Endothelial cell (in vitro differentiated cells): ENCODE results near the gene HSPBP1. TPM values are rescaled to one million over a fixed set of nuclear protein-coding genes. Genes with fewer than 3 reads are reported as not detected.

ENCODE experiments used
- DNase-seq: peaks from one replicate; pipeline ENCODE4 v3.0.0; 2021; ENCODE audit warnings: low spot score
- H3K27ac Mint-ChIP-seq: one replicate; pipeline ENCODE4 v1.8.0; 2021; ENCODE audit warnings: mixed read lengths, inconsistent platforms; ENCODE audit not compliant: unreplicated experiment
- H3K27me3 Mint-ChIP-seq: one replicate; pipeline ENCODE4 v1.8.0; 2021; ENCODE audit warnings: mild to moderate bottlenecking, moderate library complexity, mixed read lengths, inconsistent platforms; ENCODE audit not compliant: unreplicated experiment
- H3K36me3 Mint-ChIP-seq: one replicate; pipeline ENCODE4 v1.8.0; 2021; ENCODE audit warnings: mild to moderate bottlenecking, low read depth, mixed read lengths, inconsistent platforms; ENCODE audit not compliant: unreplicated experiment
- H3K4me1 Mint-ChIP-seq: one replicate; pipeline ENCODE4 v1.8.0; 2021; ENCODE audit warnings: mild to moderate bottlenecking, mixed read lengths, inconsistent platforms; ENCODE audit not compliant: unreplicated experiment
- H3K4me3 Mint-ChIP-seq: one replicate; pipeline ENCODE4 v1.8.0; 2021; ENCODE audit warnings: mild to moderate bottlenecking, mixed read lengths, inconsistent platforms; ENCODE audit not compliant: unreplicated experiment
- H3K9me3 Mint-ChIP-seq: one replicate; pipeline ENCODE4 v1.8.0; 2021; ENCODE audit warnings: mixed read lengths, inconsistent platforms; ENCODE audit not compliant: unreplicated experiment
- CTCF ChIP-seq: fragments of 200-600 bp; sonication (generic); IDR thresholded peaks from one replicate; pipeline ENCODE4 v1.5.0; 2021; ENCODE audit warnings: antibody characterized with exemption; ENCODE audit not compliant: unreplicated experiment
- microRNA-seq: library from miRNA; unstranded; fragments of <30 nt; microRNA quantifications from one replicate; pipeline ENCODE4, GENCODE V29; 2020; ENCODE audit not compliant: unreplicated experiment
- total RNA-seq: library from RNA; stranded (reverse); fragmentation: NEBNext Ultra II Directional; extraction: Animal tissue kit (Norgen Biotek cat#: 25700); gene quantifications from one replicate; pipeline ENCODE4 v1.2.1, GENCODE V29; 2021; ENCODE audit not compliant: unreplicated experiment

The HSPBP1 gene
- total RNA-seq, 1 donor from 2014 or later, result 24.6 TPM

- no peak for DNase-seq
- H3K4me3 Mint-ChIP-seq, result no peak overlapping the region
- no peaks in the 10 kb centered on the region for H3K9me3 Mint-ChIP-seq
- peak; percentile 12 for TF ChIP-seq CTCF
- peaks cover 10% of the 10 kb centered on the region for H3K4me1 Mint-ChIP-seq
- H3K27me3 Mint-ChIP-seq, result peaks cover 12% of the 10 kb centered on the region
- H3K36me3 Mint-ChIP-seq, result no peaks in the 10 kb centered on the region
- H3K27ac Mint-ChIP-seq, result no peak overlapping the region
Measured at GRCh38 chr19:55212447-55212846, 67.5 kb downstream of the HSPBP1 start.

Small RNAs within 50 kb of the gene (microRNA-seq; reads per million reads assigned to microRNA genes)
- gene MIR6802, result 1.3 reads per million, percentile 19 among the genes with 10 or more reads in this experiment
- gene MIR6803, result 2.4 reads per million, percentile 33 among the genes with 10 or more reads in this experiment
- gene MIR6804, result 3.9 reads per million, percentile 44 among the genes with 10 or more reads in this experiment

Other genes with a start within 250 kb of the HSPBP1 start
- 1.2 TPM for gene GP6, start 241.8 kb downstream of the HSPBP1 start, total RNA-seq
- 13.5 TPM for gene RDH13, start 217.0 kb downstream of the HSPBP1 start, total RNA-seq
- 24.6 TPM for gene EPS8L1, start 204.2 kb downstream of the HSPBP1 start, total RNA-seq
- gene PPP1R12C, start 162.5 kb downstream of the HSPBP1 start, total RNA-seq, result 136 TPM
- 2.8 TPM for gene TNNT1, start 130.9 kb downstream of the HSPBP1 start, total RNA-seq
- gene TNNI3, start 122.4 kb downstream of the HSPBP1 start, total RNA-seq, result not detected
- gene DNAAF3, start 113.5 kb downstream of the HSPBP1 start, total RNA-seq, result 2.2 TPM
- gene SYT5, start 99.8 kb downstream of the HSPBP1 start, total RNA-seq, result 1.6 TPM
- not detected for gene PTPRH, start 70.6 kb downstream of the HSPBP1 start, total RNA-seq
- gene TMEM86B, start 51.3 kb downstream of the HSPBP1 start, total RNA-seq, result 4.1 TPM
- gene PPP6R1, start 21.1 kb downstream of the HSPBP1 start, total RNA-seq, result 65.6 TPM
- 14.1 TPM for gene BRSK1, start 3.9 kb upstream of the HSPBP1 start, total RNA-seq
- gene TMEM150B, start 45.2 kb upstream of the HSPBP1 start, total RNA-seq, result not detected
- 18.4 TPM for gene KMT5C, start 59.8 kb upstream of the HSPBP1 start, total RNA-seq
- not detected for gene COX6B2, start 74.6 kb upstream of the HSPBP1 start, total RNA-seq
- not detected for gene GARIN5B, start 83.2 kb upstream of the HSPBP1 start, total RNA-seq
- 0.21 TPM for gene IL11, start 90.4 kb upstream of the HSPBP1 start, total RNA-seq
- not detected for gene TMEM190, start 96.7 kb upstream of the HSPBP1 start, total RNA-seq
- 0.64 TPM for gene TMEM238, start 104.2 kb upstream of the HSPBP1 start, total RNA-seq
- gene RPL28, start 105.8 kb upstream of the HSPBP1 start, total RNA-seq, result 3,792 TPM
- gene UBE2S, start 127.7 kb upstream of the HSPBP1 start, total RNA-seq, result 56.2 TPM
- gene SHISA7, start 163.2 kb upstream of the HSPBP1 start, total RNA-seq, result not detected
- gene ISOC2, start 181.5 kb upstream of the HSPBP1 start, total RNA-seq, result 20.2 TPM
- gene C19orf85, start 184.6 kb upstream of the HSPBP1 start, total RNA-seq, result not detected
- gene ZNF628, start 196.5 kb upstream of the HSPBP1 start, total RNA-seq, result 8.7 TPM
- 37.7 TPM for gene NAT14, start 205.1 kb upstream of the HSPBP1 start, total RNA-seq
- 0.95 TPM for gene SSC5D, start 208.3 kb upstream of the HSPBP1 start, total RNA-seq